GM19397 (cell line): ENCODE data around the gene USF3.

ENCODE experiments used
- ATAC-seq: cut with Tn5 transposase; IDR thresholded peaks from one replicate; pipeline ENCODE4 v1.9.1; 2021; ENCODE audit warnings: mild to moderate bottlenecking, moderate library complexity; ENCODE audit not compliant: unreplicated experiment

Gene USF3

GRCh38 chr3:113697500-113698090 lies 1.2 kb upstream of the USF3 start:
- no peak for ATAC-seq

- ATAC-seq = peak; percentile 84
Measured at GRCh38 chr3:113696658-113697499, 437 bp upstream of the USF3 start.

DNA sequence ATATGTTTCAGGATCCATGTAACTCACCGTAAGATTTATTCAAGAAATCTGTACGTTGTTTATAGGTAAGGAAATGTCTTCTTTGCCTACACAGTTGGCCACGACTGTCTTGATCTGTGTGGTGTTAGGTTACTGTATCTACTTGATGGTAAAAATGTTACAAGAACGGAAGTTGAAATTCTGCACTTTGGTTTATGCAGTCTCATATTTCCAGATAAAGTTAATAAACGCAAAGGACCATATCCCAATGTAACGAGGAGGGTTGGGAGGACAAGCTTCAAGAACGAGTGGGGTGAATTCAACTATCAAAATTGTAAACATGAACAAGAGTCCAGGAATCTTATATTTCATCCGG lies 1.0 kb downstream of the USF3 start:
- no peak for ATAC-seq

DNA sequence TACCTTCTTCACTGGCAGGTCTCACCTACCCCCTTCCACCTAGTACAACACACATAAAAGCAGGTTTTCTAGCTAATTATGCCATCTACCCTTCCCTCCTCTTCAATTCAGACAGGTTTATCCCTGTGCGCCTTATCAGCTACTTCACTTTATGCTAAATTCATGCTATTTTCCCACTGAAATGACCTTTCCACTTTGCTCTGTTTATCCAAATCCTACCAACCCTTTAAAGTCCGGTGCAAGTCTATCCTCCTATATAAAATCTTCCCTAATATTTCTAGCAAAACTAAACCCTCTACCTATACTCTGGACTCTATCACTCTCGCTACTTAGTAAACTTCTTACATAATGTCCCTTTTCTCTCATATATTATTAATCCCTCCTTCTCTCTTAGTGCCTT lies 6.0 kb downstream of the USF3 start:
- ATAC-seq = no peak

- ATAC-seq = no peak
Measured at GRCh38 chr3:113685956-113686721, 10.3 kb downstream of the USF3 start.

- no peak for ATAC-seq
Measured at GRCh38 chr3:113685124-113685523, 11.3 kb downstream of the USF3 start.

GRCh38 chr3:113684271-113684819 lies 12.1 kb downstream of the USF3 start:
- ATAC-seq = no peak

DNA sequence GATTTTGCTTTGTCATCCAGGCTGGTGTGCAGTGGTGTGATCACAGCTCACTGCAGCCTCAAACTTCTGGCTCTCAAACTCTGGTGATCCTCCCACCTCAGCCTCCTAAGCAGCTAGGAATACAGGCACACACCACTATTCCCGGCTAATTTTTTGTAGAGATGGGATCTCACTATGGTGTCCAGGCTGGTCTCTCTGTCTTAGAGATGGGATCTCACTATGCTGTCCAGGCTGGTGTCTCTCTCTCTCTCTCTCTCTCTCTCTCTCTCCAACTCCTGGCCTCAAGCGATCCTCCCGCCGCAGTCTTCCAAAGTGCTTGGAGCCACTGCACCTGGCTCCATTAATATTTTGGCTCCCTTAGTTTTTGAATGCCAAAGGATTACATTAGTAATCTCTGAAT lies 17.7 kb downstream of the USF3 start:
- no peak for ATAC-seq

DNA sequence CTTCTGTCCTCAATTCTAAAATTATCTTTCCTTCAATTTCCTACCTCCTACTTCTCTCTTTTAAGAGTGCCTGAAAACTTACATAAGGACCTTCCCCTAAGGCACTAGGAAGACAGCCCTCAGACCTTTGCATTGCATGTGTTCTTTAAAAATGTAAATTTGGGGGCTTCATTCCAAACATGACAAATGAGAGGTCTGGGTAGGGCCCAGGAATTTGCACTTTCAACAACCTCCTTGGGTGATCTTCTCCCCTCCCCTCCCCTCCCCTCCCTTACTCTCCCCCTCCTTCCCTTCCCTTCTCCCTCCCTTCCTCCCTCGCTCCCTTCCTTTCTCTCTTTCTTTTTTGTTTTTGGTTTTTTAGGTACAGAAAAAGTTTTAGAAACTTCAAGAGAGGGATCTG lies 18.7 kb downstream of the USF3 start:
- ATAC-seq = no peak

DNA sequence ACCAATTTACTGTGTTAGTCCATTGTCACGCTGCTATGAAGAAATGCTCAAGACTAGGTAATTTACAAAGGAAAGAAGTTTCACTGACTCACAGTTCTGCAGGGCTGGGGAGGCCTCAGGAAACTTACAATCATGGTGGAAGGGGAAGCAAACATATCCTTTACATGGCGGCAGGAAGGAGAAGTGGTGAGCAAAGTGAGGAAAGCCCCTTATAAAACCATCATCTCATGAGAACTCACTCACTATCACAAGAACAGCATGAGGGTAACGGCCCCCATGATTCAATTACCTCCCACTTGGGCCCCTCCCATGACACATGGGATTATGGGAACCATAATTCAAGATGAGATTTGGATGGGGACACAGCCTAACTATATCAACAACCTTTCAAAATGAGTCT lies 20.2 kb downstream of the USF3 start:
- ATAC-seq = no peak

GRCh38 chr3:113673593-113673992 lies 22.8 kb downstream of the USF3 start:
- ATAC-seq = no peak

- ATAC-seq = no peak
Measured at GRCh38 chr3:113668015-113668414, 28.4 kb downstream of the USF3 start.

GRCh38 chr3:113664523-113665094 lies 31.8 kb downstream of the USF3 start:
- no peak for ATAC-seq

DNA sequence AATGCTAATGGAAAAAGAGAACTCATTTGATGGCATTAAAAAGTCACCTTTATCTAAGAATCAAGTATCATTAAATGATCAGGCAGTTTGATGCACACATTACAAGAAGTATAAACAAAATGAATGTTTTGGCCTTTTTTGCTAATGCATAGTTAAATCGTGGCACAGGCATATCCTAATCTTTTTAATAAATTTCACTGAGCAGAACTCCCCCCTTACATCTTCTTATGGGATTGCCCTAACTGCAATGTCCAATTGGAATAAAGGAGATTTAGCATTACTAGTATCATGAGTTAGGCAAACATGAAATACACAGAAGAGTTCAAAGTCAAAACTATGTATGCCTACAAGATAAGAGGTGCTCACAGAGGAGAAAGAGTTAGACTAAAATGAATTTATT lies 32.7 kb downstream of the USF3 start:
- no peak for ATAC-seq

- no peak for ATAC-seq
Measured at GRCh38 chr3:113663324-113663750, 33.1 kb downstream of the USF3 start.

- ATAC-seq = no peak
Measured at GRCh38 chr3:113662824-113663223, 33.6 kb downstream of the USF3 start.

DNA sequence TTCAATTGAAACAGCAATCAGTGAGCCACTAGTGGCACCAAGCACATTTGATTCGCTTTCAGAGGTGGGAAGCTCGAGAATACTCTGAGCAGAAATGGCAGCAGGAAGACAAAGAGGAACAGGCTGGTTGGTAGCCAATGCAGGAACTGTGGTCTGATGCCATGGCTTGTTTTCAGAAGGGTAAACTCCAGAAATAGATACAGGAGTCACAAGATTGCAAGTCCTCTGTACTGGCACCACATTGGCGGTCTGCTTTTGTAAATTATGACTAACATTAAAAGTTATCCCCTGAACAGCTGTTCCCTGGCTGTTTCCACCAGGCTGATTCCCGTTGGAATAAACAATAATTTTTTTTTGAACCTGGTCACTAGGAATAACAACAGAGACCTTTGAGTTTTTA lies 35.5 kb downstream of the USF3 start:
- no peak for ATAC-seq

DNA sequence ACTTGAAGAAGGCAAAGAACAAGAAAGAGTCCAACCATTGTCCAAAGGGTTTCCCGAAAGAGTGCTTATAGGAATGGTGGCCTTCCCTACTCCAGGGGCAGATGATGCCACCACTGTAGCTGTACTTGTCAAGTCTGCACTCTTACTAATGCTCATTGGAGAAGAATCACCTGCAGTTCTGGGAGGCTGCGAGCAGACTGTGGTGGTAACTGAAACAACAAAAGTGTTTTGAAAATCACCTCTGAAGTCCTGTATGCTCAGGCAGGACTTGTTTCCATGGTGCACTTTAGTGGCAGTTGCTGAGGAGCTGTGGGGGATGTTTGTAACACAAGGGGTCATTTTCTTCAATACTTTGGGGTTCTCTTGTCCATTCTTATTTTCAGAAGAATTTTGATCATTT lies 36.0 kb downstream of the USF3 start:
- ATAC-seq = no peak

GRCh38 chr3:113659996-113660395 lies 36.4 kb downstream of the USF3 start:
- no peak for ATAC-seq

DNA sequence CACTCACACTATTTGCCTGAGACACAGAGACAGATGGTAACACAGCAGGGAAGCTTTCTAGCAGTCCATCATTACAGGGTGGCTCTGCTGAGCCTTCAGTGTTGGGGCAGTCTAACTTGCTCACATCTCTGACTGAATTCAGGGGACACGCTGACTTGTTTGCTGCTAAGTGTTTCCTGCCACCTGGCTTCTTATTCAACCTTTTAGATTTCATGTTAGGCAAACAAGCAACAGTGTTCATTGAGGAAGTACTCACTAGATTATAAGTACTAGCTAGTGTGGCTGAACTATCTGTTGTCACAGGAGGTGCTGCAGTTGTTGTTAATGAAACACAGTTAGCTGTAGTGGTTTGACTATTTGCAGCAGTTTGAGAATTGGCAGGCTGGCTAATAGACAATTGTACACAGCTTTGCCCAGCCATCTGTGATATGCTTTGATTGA lies 37.3 kb downstream of the USF3 start:
- no peak for ATAC-seq

- ATAC-seq = no peak
Measured at GRCh38 chr3:113658107-113658506, 38.3 kb downstream of the USF3 start.
